A549 (cell line): ENCODE data around the gene ESRRG. TPM values are rescaled to one million over a fixed set of nuclear protein-coding genes. Genes with fewer than 3 reads are reported as not detected.

Experiments
- ATAC-seq, 2 experiments: fragments of 200-7000 bp in 1 of 2; fragments of >200 bp in 1 of 2; cut with Nextera tagmentation in 1 of 2; cut with Tn5 transposase in 1 of 2; 3 replicates each; pipeline versions ENCODE4 v1.8.0 to v1.9.1; 2018 to 2020; ENCODE audit warnings: mild to moderate bottlenecking in 1 of 2, moderate library complexity in 1 of 2
- CTCF ChIA-PET: fragments of 300-600 bp; sonication (Branson Sonifier 250); formaldehyde crosslinking; extraction: SDS; loops from one replicate; lab custom pipeline; 2021; ENCODE audit warnings: antibody characterized with exemption, inconsistent platforms; lab: Yijun Ruan, JAX
- POLR2A ChIA-PET: fragments of 350-600 bp; formaldehyde crosslinking; extraction: SDS; loops from one replicate; lab custom pipeline; 2021; ENCODE audit warnings: antibody characterized with exemption, inconsistent platforms; lab: Yijun Ruan, JAX
- DNase-seq, 2 experiments: peaks; one replicate each; pipeline versions ENCODE4 v3.0.0 to v3.0.0-alpha.2; 2011 to 2016; ENCODE audit warnings: low read depth in 1 of 2, low spot score in 1 of 2
- FAIRE-seq: peaks from 2 replicates; lab custom pipeline; 2011; peaks lifted over from hg19 to GRCh38; lab: Jason Lieb, UNC
- H3K27ac ChIP-seq, 2 experiments: fragments of >200 bp; sonication (Bioruptor Twin); formaldehyde crosslinking; 3 replicates each; pipeline ENCODE4 v1.5.1; 2016 to 2017
- H3K4me1 ChIP-seq: fragments of >200 bp; sonication (Bioruptor Twin); formaldehyde crosslinking; 3 replicates; pipeline ENCODE4 v1.6.1; 2016
- H3K4me2 ChIP-seq: fragments of >200 bp; sonication (Bioruptor Twin); formaldehyde crosslinking; 3 replicates; pipeline ENCODE4 v1.6.1; 2016
- H3K4me3 ChIP-seq: fragments of >200 bp; sonication (Bioruptor Twin); formaldehyde crosslinking; 3 replicates; pipeline ENCODE4 v1.5.1; 2016
- H3K9me3 ChIP-seq: fragments of >200 bp; sonication (Bioruptor Twin); formaldehyde crosslinking; 3 replicates; pipeline ENCODE4 v1.6.1; 2016
- CBX2 ChIP-seq: fragments of 200-600 bp; sonication (generic); IDR thresholded peaks from 2 replicates; pipeline ENCODE4 v1.6.1; 2016; ENCODE audit warnings: low read depth, mild to moderate bottlenecking, borderline replicate concordance
- CBX8 ChIP-seq: fragments of 200-600 bp; sonication (generic); IDR thresholded peaks from 2 replicates; pipeline ENCODE4 v1.6.1; 2016
- EHF ChIP-seq: fragments of 250-450 bp; sonication (Bioruptor Pico); IDR thresholded peaks from 2 replicates; pipeline ENCODE4 v1.5.0; 2020; ENCODE audit warnings: mild to moderate bottlenecking
- EHMT2 ChIP-seq: fragments of 200-600 bp; sonication (generic); IDR thresholded peaks from 2 replicates; pipeline ENCODE4 v1.6.1; 2016; ENCODE audit warnings: antibody characterized with exemption, low read depth, mild to moderate bottlenecking, moderate library complexity
- ELK1 ChIP-seq: fragments of 150-350 bp; IDR thresholded peaks from 2 replicates; pipeline ENCODE4 v1.6.1; 2014; ENCODE audit warnings: low read depth, mild to moderate bottlenecking, low read length
- EP300 ChIP-seq, 2 experiments: fragments of >200 bp; sonication (Bioruptor Twin); formaldehyde crosslinking; IDR thresholded peaks; 2 replicates in 1 of 2; 3 replicates in 1 of 2; pipeline ENCODE4 v1.6.1; 2016 to 2017
- FOSB ChIP-seq: fragments of 250-450 bp; sonication (Bioruptor Pico); IDR thresholded peaks from 2 replicates; pipeline ENCODE4 v1.5.0; 2020; ENCODE audit warnings: mild to moderate bottlenecking, moderate library complexity
- FOSL2 ChIP-seq, 2 experiments: fragments of 450-650 bp in 1 of 2; fragments of >200 bp in 1 of 2; sonication (Bioruptor Twin) in 1 of 2; formaldehyde crosslinking; IDR thresholded peaks; 2 replicates each; pipeline versions ENCODE4 v1.5.0 to v1.6.1; 2016 to 2020; ENCODE audit warnings: mild to moderate bottlenecking in 1 of 2, moderate library complexity in 1 of 2
- FOXS1 ChIP-seq: fragments of 250-450 bp; sonication (Bioruptor Pico); IDR thresholded peaks from 2 replicates; pipeline ENCODE4 v1.5.0; 2020; ENCODE audit warnings: mild to moderate bottlenecking, moderate library complexity
- HDAC2 ChIP-seq: fragments of 200-600 bp; sonication (generic); IDR thresholded peaks from 2 replicates; pipeline ENCODE4 v1.6.1; 2016
- HES2 ChIP-seq: fragments of >200 bp; sonication (Bioruptor Twin); formaldehyde crosslinking; IDR thresholded peaks from 2 replicates; pipeline ENCODE4 v1.6.1; 2016
- HMGXB4 ChIP-seq: fragments of 250-450 bp; sonication (Bioruptor Pico); IDR thresholded peaks from 2 replicates; pipeline ENCODE4 v1.5.0; 2021; ENCODE audit warnings: mild to moderate bottlenecking, moderate library complexity, borderline replicate concordance
- HOXA7 ChIP-seq: fragments of 250-450 bp; sonication (Bioruptor Pico); IDR thresholded peaks from 2 replicates; pipeline ENCODE4 v1.5.0; 2020; ENCODE audit warnings: mild to moderate bottlenecking, moderate library complexity
- HOXB5 ChIP-seq: fragments of 250-450 bp; sonication (Bioruptor Pico); IDR thresholded peaks from 2 replicates; pipeline ENCODE4 v1.5.0; 2020; ENCODE audit warnings: mild to moderate bottlenecking, moderate library complexity
- JUNB ChIP-seq: fragments of >200 bp; sonication (Bioruptor Twin); formaldehyde crosslinking; IDR thresholded peaks from 2 replicates; pipeline ENCODE4 v1.6.1; 2016
- KDM1A ChIP-seq: fragments of 200-600 bp; sonication (generic); IDR thresholded peaks from 2 replicates; pipeline ENCODE4 v1.6.1; 2016; ENCODE audit warnings: low read depth, mild to moderate bottlenecking
- MAFK ChIP-seq: fragments of 450-650 bp; IDR thresholded peaks from 2 replicates; pipeline ENCODE4 v1.6.1; 2014; ENCODE audit not compliant: partially characterized antibody
- MAZ ChIP-seq: fragments of 150-350 bp; IDR thresholded peaks from 2 replicates; pipeline ENCODE4 v1.6.1; 2014; ENCODE audit warnings: antibody characterized with exemption, low read depth, low read length, borderline replicate concordance
- MYC ChIP-seq: IDR thresholded peaks from 2 replicates; pipeline ENCODE4 v1.6.1; 2012; ENCODE audit warnings: mild to moderate bottlenecking, inconsistent platforms, low read length, improper control_type of control experiment, borderline replicate concordance
- NR3C1 ChIP-seq: fragments of >200 bp; sonication (Bioruptor Twin); formaldehyde crosslinking; IDR thresholded peaks from 3 replicates; pipeline ENCODE4 v1.6.1; 2017
- POLR2A ChIP-seq: IDR thresholded peaks from 2 replicates; pipeline ENCODE4 v1.6.1; 2012; ENCODE audit warnings: mild to moderate bottlenecking, low read length
- RAD21 ChIP-seq, 2 experiments: fragments of >200 bp in 1 of 2; sonication (Bioruptor Twin) in 1 of 2; formaldehyde crosslinking in 1 of 2; IDR thresholded peaks in 1 of 2; conservative IDR thresholded peaks in 1 of 2; 2 replicates in 1 of 2; 3 replicates in 1 of 2; pipeline ENCODE4 v1.6.1; 2012 to 2018; ENCODE audit warnings: inconsistent platforms in 1 of 2
- RARB ChIP-seq: fragments of 250-450 bp; sonication (Bioruptor Pico); IDR thresholded peaks from 2 replicates; pipeline ENCODE4 v1.8.0; 2021; ENCODE audit warnings: mild to moderate bottlenecking, moderate library complexity
- RNF2 ChIP-seq: fragments of 200-600 bp; sonication (generic); IDR thresholded peaks from 2 replicates; pipeline ENCODE4 v1.6.1; 2016; ENCODE audit warnings: low read depth, mild to moderate bottlenecking, antibody characterized with exemption, moderate library complexity, borderline replicate concordance
- ZFP36 ChIP-seq: fragments of 450-650 bp; IDR thresholded peaks from 2 replicates; pipeline ENCODE4 v1.6.1; 2014; ENCODE audit warnings: borderline replicate concordance; ENCODE audit not compliant: partially characterized antibody
- ZSCAN20 ChIP-seq: fragments of 250-450 bp; sonication (Bioruptor Pico); IDR thresholded peaks from 2 replicates; pipeline ENCODE4 v1.8.0; 2022; ENCODE audit warnings: mild to moderate bottlenecking, moderate library complexity
- WGBS: methylation state at CpG from one replicate; pipeline ENCODE4 v1.1.6; 2017; ENCODE audit errors: missing lambda C conversion rate; 5-methylcytosine and 5-hydroxymethylcytosine counted together
- polyA plus RNA-seq, 4 experiments: library from polyadenylated mRNA; depleted of rRNA in 3 of 4; stranded (reverse); fragments of >200 nt; fragmentation: RNase III in 1 of 4; extraction: RNeasy Plus Mini Kit Qiagen cat#74134 plus additional on column Dnase treatment in 1 of 4; gene quantifications; 2 replicates in 3 of 4; 3 replicates in 1 of 4; pipeline ENCODE4 v1.2.3, GENCODE V29; 2011 to 2017

The ESRRG gene
- polyA plus RNA-seq, 2 of the 4 experiments (the other 2 are of a cell fraction) = 0.09 TPM; not detected in 1

GRCh38 chr1:216682752-216683151 lies 40.5 kb downstream of the ESRRG start:
- no peak for ATAC-seq
- no peak overlapping the region for H3K4me3 ChIP-seq
- H3K4me1 ChIP-seq = no peaks in the 10 kb centered on the region
- no peak overlapping the region for H3K27ac ChIP-seq
- DNase-seq = no peak
- WGBS = 9% methylated on average over 7 of the region's 7 CpGs
- no peaks in the 10 kb centered on the region for H3K9me3 ChIP-seq
- TF ChIP-seq HOXB5 (CRISPR knock-in tag) = no peak
- TF ChIP-seq EHMT2 = no peak
- TF ChIP-seq EP300 (IDR thresholded peaks at IDR 0.05) = no peak
- no peak for TF ChIP-seq ZFP36
- TF ChIP-seq CBX8 = no peak
- no peak for TF ChIP-seq FOSL2 (IDR thresholded peaks at IDR 0.05)
- no peak for TF ChIP-seq FOSL2 (CRISPR knock-in tag; IDR thresholded peaks at IDR 0.05)
- TF ChIP-seq MAFK = no peak
- no peak for TF ChIP-seq RARB (CRISPR knock-in tag)
- no peak for TF ChIP-seq MYC
- TF ChIP-seq EHF (CRISPR knock-in tag) = no peak
- no peak for TF ChIP-seq RAD21 (conservative IDR thresholded peaks at IDR 0.05 in 1 of 2, IDR thresholded peaks at IDR 0.05 in 1 of 2)
- no peak for TF ChIP-seq HOXA7 (CRISPR knock-in tag)
- no peak for FAIRE-seq
- CTCF ChIA-PET = interaction anchor here (1.1 kb wide), 1 partner anchor 9 kb away, joined by 3 read pairs; no protein-coding TSS in a partner anchor
- no peak overlapping the region for H3K4me2 ChIP-seq
- POLR2A ChIA-PET = no interaction called here

- no peak overlapping the region for H3K4me3 ChIP-seq
- ATAC-seq (no peak), FAIRE-seq (no peak), DNase-seq (no peak)
- H3K4me2 ChIP-seq = no peak overlapping the region
- ChIA-PET POLR2A (no interaction called here), CTCF (no interaction called here)
- no peak for TF ChIP-seq RAD21 (conservative IDR thresholded peaks at IDR 0.05 in 1 of 2, IDR thresholded peaks at IDR 0.05 in 1 of 2)
- no peak for TF ChIP-seq KDM1A
- no peak for TF ChIP-seq HES2
- TF ChIP-seq MAZ = no peak
- TF ChIP-seq CBX2 = no peak
- no peak for TF ChIP-seq HDAC2
- no peak for TF ChIP-seq POLR2A
- no peak for TF ChIP-seq HOXA7 (CRISPR knock-in tag)
- TF ChIP-seq JUNB = no peak
- no peak for TF ChIP-seq CBX8
- TF ChIP-seq FOXS1 (CRISPR knock-in tag) = no peak
- TF ChIP-seq MYC = no peak
- no peak for TF ChIP-seq RNF2
- no peak for TF ChIP-seq HMGXB4 (CRISPR knock-in tag)
- no peak for TF ChIP-seq EHF (CRISPR knock-in tag)
- no peak for TF ChIP-seq ELK1
- TF ChIP-seq FOSB (CRISPR knock-in tag) = no peak
- no peak for TF ChIP-seq NR3C1
- no peak for TF ChIP-seq ZSCAN20 (CRISPR knock-in tag)
- no peak overlapping the region for H3K27ac ChIP-seq
- WGBS = 61% methylated on average over 14 of the region's 14 CpGs
- H3K9me3 ChIP-seq = no peaks in the 10 kb centered on the region
- H3K4me1 ChIP-seq = no peaks in the 10 kb centered on the region
Measured at GRCh38 chr1:216679108-216679507, 44.1 kb downstream of the ESRRG start.
